A549 treated with CORT108297 at 1 μM for 4 hours (cell line): Measurements from ENCODE around the gene CDC40. TPM values are rescaled to one million over a fixed set of nuclear protein-coding genes. Genes with fewer than 3 reads are reported as not detected.

ENCODE experiments used
- total RNA-seq: library from RNA; stranded (reverse); fragments of 200-300 nt; extraction: Qiagen RNA extraction; gene quantifications from 5 replicates; pipeline ENCODE4 v1.2.3, GENCODE V29; 2022

The CDC40 gene
- 7.3 to 10.0 TPM (median 9.1 TPM) in 5 replicates for total RNA-seq

DNA sequence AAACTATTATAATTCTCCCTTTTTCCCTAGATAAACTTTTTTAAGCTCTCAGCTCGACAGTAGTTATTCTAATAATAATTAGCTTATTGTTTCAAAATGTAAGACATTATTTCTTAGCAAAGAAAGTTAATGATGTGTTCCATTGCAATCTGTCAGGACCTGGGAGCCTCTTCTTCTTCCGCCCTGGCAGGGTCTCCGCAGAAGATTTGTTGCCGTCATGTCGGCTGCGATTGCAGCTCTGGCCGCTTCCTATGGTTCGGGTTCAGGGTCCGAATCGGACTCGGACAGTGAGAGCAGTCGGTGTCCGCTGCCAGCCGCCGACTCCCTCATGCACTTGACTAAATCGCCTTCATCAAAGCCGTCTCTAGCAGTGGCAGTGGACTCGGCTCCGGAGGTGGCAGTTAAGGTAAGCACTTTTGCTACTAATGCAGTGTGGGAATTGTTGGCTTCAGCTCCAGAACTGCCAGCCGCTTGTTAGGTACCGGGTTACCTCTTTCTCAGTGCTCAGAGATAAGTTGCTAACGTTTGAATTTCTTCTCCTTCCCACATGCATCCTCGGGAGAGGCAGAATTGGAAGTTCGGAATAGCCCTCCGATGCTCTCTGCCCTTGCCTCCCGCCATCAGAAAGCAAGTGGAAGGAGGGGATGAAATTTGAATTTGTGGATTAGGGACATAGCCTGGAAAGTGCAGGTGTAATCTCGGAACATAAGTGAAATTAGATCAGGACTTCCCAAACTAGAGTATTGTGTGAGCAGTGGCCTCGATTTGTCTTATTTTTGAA is at the start of gene CDC40:
Gene CDC40 (plus strand): TSS at position 200 of the 781 bp plus-strand sequence. CDS start 18 bp downstream, at position 218.

DNA sequence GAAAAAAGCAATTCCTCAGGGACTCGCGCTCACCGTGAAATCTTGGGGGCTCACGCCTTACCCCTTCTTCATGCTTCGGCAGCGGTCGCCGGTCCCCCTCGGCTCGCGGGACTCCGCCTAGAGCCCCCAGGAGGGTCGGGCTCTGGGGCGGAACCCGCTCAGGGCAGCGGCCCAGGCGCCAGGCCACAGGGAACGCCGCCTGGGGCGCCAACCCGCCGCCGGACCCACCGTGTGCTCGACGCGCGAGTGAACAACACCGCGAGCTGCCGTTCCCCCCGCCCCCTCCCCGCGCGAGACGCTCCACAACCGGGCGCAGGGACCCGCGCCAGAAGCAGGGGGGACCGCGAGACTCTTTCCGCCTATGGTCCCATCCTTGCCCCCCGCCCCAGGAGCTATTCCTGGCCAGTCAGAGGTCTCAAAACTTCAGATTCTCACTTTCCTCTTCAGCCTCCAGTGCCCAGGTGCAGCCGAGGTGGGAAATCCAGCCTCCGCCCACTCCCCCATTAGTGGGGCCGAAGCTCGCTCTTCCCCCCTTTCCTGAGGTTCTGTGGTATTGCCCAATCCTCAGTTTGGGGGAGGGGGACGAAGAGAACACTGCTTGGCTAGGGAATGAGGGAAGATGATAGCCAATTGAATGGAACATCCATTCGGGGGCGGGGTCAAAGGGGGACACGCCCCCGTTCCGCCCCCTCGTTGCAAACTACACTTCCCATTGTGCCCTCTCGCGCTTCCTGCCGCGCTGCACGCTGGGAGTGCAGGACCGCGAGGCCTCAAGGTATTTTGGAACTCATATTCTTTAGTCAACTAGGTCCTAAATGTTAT is 610 bp upstream of the CDC40 start, which contains the start of gene WASF1:
Gene WASF1 (minus strand): TSS at position 265 of the 822 bp plus-strand sequence. CDS start 52,069 bp downstream, outside the sequence.

Other genes starting within 250 kb of the CDC40 start
- not detected in 5 replicates for gene GPR6, start 202.1 kb upstream of the CDC40 start, total RNA-seq
- 9.8 to 14.1 TPM (median 12.3 TPM) in 5 replicates for gene WASF1, start 757 bp upstream of the CDC40 start, total RNA-seq
- not detected in 5 replicates for gene METTL24, start 177.9 kb downstream of the CDC40 start, total RNA-seq
- gene DDO, start 235.1 kb downstream of the CDC40 start, total RNA-seq, result 0.06 to 0.12 TPM (median 0.09 TPM) in 5 replicates